ENCODE results near the gene PPIA.

The PPIA gene

GRCh38 chr7:44796504-44797328, at the start of gene PPIA:
Gene PPIA (plus strand): TSS chr7:44796681. CDS start chr7:44796725, 44 bp downstream.
- DNase-seq: peak; percentile 79

DNA sequence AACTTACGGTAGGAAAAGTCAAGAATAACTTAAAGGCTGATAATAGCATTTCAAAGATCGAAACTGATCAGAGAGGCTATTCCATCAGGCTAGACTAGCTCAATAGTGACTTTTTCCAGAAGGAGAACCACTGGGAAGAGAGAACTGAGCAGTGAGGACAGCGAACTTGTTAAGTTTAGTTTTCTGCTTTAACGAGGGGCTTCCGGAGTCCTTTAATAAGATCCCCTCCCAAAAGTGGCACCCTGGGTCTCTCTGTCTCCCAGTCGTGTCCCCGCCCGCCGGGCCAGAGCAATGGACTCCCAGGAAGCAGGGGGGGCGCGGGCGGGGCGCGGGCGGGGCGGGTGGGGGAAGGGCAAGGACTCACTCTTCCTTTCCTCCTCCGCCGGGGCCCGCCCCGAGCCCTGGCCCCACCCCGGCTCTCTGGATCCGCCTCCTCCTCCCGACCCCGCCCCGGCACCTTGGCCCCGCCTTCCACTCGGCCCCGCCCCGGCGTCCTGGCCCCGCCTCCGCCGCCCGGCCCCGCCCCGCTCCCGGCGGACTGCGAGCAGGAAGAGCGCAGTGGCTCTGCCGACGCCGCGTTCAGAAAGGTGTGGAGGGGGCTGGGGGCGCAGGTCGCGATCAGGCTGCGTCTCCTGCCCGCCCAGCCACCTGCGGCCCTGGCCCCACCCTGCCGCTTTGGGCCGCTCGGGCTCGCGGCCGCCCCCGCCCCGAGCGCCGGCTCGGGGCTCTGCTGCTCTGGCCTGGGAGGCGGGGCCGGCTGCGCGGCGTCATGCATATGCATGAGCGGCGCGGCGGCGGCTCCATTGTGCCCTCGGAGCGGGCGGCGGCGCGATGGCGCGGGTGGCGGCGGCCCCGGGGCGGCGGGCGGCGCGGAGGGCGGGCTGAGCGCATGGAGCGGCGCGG, 48.2 kb upstream of the PPIA start, which contains the start of gene ZMIZ2:
Gene ZMIZ2, plus strand, starts transcription at position 803 of the 903 bp plus-strand sequence. CDS start 7,403 bp downstream, outside the sequence.
- DNase-seq: peak; percentile 86

GRCh38 chr7:44748948-44749731, 47.3 kb upstream of the PPIA start:
- DNase-seq: no peak

DNA sequence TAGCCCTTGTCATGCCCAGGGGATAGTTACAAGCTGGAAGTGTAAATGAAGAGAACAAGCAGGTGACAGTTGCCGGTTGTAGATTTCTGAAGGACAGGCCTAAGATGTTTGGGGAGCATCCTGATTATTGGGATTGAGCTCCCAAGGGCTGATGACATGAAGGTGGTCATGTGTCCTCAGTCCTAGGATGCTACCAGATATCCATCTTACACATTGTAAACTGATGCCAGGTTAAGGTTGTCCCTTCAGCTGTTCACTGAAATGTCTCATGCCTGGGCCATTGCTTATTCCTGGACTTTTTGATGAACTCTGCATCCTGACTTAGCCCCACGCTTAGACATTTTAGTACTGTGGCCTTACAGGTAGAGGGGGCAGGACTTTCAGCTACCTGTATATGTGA, 46.5 kb upstream of the PPIA start:
- no peak for DNase-seq

DNA sequence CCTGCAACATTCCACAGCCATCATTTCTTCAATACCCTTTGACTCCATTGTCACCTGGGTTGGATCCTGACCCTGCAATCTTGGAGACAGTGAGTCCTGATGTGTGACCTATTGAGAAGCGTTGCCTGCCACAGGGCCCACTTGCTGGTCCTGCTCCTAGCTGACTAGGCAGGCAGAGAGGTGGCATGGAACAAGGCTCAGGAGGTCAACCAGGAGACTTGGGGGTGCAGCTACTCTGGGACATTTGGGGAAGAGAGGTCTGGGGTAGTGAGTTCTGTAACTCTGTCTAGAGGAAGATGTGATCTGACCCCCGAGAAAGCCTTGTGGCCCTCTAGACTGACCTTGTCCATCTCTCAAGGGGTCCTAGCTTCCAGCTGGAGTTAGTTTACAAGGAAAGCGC, 46.1 kb upstream of the PPIA start:
- no peak for DNase-seq

DNA sequence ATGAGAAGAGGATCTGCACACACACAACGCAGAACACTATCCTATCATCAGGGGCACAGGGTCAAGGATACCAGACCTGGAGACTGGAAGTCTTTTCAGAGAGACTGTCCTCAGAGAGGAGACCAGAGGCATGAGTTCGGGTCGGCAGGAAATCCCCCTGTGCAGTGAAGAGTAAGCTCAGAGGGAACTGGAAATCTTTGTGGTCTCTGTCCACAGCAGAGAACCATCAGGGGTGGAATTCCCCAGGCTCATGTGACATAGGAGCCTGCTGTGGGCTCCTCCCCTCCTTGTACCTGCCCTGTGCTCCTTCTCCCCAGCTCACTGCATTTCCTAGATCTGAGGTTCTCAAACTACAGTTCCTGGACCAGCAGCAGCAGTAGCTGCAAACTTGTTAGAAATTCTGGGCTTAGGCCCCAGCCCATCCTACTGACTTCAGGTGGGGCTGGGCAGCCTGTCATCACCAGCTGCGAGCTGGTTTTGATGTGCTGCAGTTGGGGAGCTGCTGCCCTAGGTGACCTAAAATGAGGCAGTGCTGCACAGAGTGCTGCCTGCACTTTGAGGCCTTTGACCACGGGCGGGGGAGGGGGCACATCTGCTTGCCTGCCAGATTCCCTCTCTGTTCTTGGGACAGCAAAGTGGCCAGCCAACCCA, 45.4 kb upstream of the PPIA start:
- DNase-seq: no peak

GRCh38 chr7:44752822-44753221, 43.7 kb upstream of the PPIA start:
- DNase-seq: no peak

- DNase-seq: no peak
These were observed 41.4 kb upstream of the PPIA start for GRCh38 chr7:44754802-44755697.

GRCh38 chr7:44755698-44756627, 40.5 kb upstream of the PPIA start:
- DNase-seq: no peak

- DNase-seq: no peak
These were observed 39.6 kb upstream of the PPIA start for GRCh38 chr7:44756904-44757303.

DNA sequence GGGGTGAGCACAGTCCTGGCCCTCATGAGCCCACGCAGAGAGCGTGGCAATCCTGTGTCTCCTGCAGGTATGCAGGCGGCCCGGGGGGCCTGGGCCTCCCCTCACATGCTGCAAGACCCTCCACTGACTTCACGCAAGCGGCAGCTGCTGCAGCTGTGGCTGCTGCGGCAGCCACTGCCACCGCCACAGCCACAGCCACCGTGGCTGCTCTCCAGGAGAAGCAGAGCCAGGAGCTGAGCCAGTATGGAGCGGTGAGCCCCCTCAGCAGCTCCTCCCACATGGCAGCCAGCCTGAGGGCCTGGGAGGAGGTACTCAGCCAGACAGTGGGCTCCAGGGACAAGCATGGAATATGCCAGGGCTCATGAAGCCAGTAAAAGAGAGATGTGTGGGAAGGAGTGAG, 39.2 kb upstream of the PPIA start:
- no peak for DNase-seq

- DNase-seq: no peak
These were observed 38.7 kb upstream of the PPIA start for GRCh38 chr7:44757739-44758138.

- DNase-seq: no peak
These were observed 37.2 kb upstream of the PPIA start for GRCh38 chr7:44759246-44759645.

GRCh38 chr7:44760034-44760580, 36.4 kb upstream of the PPIA start:
- DNase-seq: no peak

- DNase-seq: no peak
These were observed 35.0 kb upstream of the PPIA start for GRCh38 chr7:44761207-44762161.

DNA sequence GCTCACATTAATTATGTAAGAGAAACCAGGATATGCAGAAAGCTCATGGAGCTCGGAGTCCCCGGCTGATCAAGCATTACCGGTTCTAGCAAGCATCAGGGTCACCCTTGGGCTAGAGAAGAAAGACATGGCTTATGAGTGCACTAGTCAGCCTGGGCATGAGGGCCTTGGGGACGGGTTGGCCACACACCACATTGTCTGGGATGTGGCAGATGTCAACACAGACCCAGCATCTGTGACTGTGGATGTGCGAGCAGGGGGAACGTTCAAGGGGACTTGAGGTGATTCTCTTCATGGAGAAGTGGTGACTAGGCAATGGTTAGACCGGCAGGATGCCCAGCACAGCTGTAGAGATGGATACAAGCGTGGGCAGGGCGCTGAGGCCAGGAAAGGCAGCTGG, 34.2 kb upstream of the PPIA start:
- no peak for DNase-seq

GRCh38 chr7:44762726-44763522, 33.6 kb upstream of the PPIA start:
- DNase-seq: no peak

GRCh38 chr7:44764081-44764480, 32.4 kb upstream of the PPIA start:
- no peak for DNase-seq
